GM12875 (cell line): ENCODE results near the gene FBXL17.

Source experiments
- H3K4me3 ChIP-seq: one replicate; pipeline ENCODE4 v1.5.1; 2011; ENCODE audit warnings: low read depth, low read length, control low read depth
- TF ChIP-seq, protein P1 (sequence below): IDR thresholded peaks from 2 replicates; pipeline ENCODE4 v1.5.1; 2011; ENCODE audit warnings: low read depth, mild to moderate bottlenecking, control low read depth, inconsistent platforms, low read length, moderate library complexity, borderline replicate concordance; ENCODE audit not compliant: insufficient read depth

Gene FBXL17

GRCh38 chr5:107894361-107894760 lies 487.5 kb downstream of the FBXL17 start:
- no peak overlapping the region for H3K4me3 ChIP-seq

GRCh38 chr5:107893642-107894041 lies 488.3 kb downstream of the FBXL17 start:
- TF ChIP-seq, protein P1, sequence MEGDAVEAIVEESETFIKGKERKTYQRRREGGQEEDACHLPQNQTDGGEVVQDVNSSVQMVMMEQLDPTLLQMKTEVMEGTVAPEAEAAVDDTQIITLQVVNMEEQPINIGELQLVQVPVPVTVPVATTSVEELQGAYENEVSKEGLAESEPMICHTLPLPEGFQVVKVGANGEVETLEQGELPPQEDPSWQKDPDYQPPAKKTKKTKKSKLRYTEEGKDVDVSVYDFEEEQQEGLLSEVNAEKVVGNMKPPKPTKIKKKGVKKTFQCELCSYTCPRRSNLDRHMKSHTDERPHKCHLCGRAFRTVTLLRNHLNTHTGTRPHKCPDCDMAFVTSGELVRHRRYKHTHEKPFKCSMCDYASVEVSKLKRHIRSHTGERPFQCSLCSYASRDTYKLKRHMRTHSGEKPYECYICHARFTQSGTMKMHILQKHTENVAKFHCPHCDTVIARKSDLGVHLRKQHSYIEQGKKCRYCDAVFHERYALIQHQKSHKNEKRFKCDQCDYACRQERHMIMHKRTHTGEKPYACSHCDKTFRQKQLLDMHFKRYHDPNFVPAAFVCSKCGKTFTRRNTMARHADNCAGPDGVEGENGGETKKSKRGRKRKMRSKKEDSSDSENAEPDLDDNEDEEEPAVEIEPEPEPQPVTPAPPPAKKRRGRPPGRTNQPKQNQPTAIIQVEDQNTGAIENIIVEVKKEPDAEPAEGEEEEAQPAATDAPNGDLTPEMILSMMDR: no peak

More at GRCh38 chr5:107894361-107894760, 487.5 kb downstream of the FBXL17 start:
- TF ChIP-seq, protein P1: no peak

DNA sequence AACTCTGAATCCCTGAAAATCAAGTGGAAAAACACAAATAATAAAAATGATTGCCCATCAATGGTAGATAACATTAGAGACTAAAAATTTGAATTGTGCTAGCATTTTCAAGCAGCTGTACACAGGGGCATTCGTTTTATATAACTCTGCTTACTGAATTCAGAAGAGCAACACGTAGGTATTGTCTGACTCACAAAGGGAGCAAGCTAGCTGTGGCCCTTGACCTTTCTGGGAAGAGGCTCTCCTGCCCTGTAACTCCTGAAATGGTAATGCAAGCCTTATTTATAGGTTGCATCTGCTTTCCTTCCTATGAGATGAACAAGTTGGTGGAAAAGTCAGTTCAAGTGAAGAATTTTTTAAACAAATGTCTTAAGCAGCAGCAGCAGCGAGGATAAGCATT lies 492.5 kb downstream of the FBXL17 start:
- no peak overlapping the region for H3K4me3 ChIP-seq
- TF ChIP-seq, protein P1: no peak

More at GRCh38 chr5:107893642-107894041, 488.3 kb downstream of the FBXL17 start:
- no peak overlapping the region for H3K4me3 ChIP-seq

- TF ChIP-seq, protein P1: no peak
- H3K4me3 ChIP-seq: no peak overlapping the region
Measured at GRCh38 chr5:107888541-107888940, 493.4 kb downstream of the FBXL17 start.

DNA sequence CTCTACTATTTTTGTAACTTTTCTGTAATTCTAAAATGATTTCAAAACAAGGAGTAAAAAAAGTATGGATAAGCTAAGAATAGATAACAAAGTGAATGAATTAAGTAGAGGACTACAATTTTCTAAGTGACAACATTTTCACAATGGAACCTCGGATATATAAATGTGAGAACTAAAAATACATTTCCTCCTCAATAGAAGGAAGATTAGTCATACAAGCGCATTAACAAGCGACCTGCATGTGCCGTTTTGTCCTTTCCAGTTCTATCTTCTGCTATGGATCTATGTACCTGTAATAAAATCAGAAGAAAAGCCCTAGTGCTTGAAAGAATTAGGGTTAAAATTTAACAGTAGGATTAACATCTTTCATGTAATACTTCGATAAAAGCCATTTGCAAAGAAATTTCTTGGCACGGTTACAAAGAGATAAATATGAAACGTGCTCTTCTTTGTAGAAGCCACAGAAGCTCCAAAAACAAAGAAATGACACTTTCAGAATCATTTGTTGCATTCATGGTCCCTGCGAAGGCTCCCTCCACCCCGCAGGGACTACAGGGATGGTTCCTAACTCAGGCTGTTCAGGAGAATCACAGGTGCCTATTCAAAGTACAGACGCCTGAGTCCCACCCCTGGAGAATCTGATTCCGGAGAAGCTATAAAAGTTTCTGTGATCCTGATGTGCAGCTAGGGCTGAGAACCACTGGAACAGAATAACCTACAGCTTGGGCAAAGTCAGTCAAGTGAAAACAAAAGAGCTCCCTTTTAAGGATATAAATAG lies 494.5 kb downstream of the FBXL17 start:
- no peak overlapping the region for H3K4me3 ChIP-seq
- TF ChIP-seq, protein P1: no peak

GRCh38 chr5:107885601-107886000 lies 496.3 kb downstream of the FBXL17 start:
- TF ChIP-seq, protein P1: no peak
- no peak overlapping the region for H3K4me3 ChIP-seq

- no peak overlapping the region for H3K4me3 ChIP-seq
- TF ChIP-seq, protein P1: no peak
Measured at GRCh38 chr5:107884871-107885270, 497.0 kb downstream of the FBXL17 start.
